Vagina (tissue), 2 donors: Measurements from ENCODE around the gene KREMEN2.

Experiments used
- CTCF ChIP-seq, 3 experiments: fragments of 450-650 bp in 2 of 3; fragments of 200-600 bp in 1 of 3; sonication (generic) in 1 of 3; IDR thresholded peaks; one replicate each; pipeline ENCODE4 v1.5.1; 2017 to 2019; ENCODE audit warnings: antibody characterized with exemption in 3 of 3, mild to moderate bottlenecking in 2 of 3, moderate library complexity in 2 of 3
- POLR2A ChIP-seq, 2 donors: fragments of 450-650 bp; IDR thresholded peaks; one replicate each; pipeline ENCODE4 v1.6.1; 2017; ENCODE audit warnings: antibody characterized with exemption in 2 of 2, mild to moderate bottlenecking in 2 of 2, moderate library complexity in 2 of 2
- POLR2AphosphoS5 ChIP-seq, 2 donors: sonication (generic); formaldehyde crosslinking; IDR thresholded peaks; one replicate each; pipeline ENCODE4 v1.9.0; 2017; ENCODE audit warnings: antibody characterized with exemption in 2 of 2, mild to moderate bottlenecking in 2 of 2, low read depth in 1 of 2; ENCODE audit not compliant: insufficient read depth in 1 of 2

DNA sequence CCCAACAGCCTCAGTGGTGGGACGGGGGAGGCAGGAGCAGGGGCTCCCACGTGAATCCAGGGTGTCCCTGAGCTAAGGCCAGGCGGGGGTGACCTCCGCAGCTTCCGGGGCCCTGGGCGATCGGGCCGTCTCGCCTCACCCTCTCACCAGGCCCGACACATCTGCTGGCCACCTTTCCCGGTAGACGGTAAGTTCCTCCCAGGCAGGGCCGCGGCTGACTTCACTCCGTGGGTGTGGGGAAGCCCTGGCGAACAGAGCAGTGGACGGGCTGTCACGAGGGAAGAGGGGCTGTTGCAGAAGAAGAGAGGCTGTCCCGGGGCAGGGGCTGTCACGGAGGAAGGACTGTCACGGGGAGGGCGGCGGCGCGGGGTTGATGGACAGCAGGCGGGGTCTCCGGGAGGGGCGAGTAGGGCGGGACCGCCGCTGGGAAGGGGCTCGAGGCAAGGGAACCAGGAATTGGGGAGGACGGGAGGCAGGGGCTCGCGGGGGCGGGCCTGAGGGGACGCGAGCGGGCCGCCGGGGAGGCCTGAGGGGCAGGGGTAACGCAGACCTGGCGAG, 15.7 kb downstream of the KREMEN2 start:
- TF ChIP-seq CTCF (IDR thresholded peaks at IDR 0.05) (no peak), POLR2A (IDR thresholded peaks at IDR 0.05) (no peak), POLR2AphosphoS5 (IDR thresholded peaks at IDR 0.05; ENCODE audit: insufficient read depth in 1 of 2, low read depth in 1 of 2) (no peak)
